MV-4-11 (cell line): ENCODE data around the gene C11orf91.
"Not testable (repeated sequence)": the region's sequence is repeated elsewhere in the genome, so short reads cannot be mapped to it uniquely, and the experiment has no call there.

Experiments
- DNase-seq: peaks from one replicate; lab custom pipeline; 2025; lab: John Stamatoyannopoulos, UW

The C11orf91 gene

DNA sequence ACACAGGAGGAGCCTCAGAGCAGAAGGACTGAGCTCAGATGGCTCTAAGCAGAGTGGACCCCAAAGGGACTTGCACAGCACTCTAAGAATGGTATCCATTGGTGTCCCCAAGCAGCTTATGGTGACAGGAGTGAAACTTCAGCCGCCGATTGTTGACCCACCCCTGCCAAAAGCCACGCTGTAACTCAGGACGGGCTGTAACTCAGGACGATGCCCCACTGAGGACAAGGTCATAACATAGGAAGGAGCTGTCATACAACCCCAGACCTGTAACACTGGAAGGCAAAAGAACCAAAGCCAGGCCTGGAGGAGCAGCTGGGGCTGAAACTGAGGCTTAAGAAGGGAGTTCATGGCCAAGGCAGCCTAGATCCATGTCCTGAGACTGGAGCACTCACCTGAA, 21.4 kb upstream of the C11orf91 start:
- DNase-seq = no peak

GRCh38 chr11:33721426-33721825, 20.8 kb upstream of the C11orf91 start:
- DNase-seq = no peak

DNA sequence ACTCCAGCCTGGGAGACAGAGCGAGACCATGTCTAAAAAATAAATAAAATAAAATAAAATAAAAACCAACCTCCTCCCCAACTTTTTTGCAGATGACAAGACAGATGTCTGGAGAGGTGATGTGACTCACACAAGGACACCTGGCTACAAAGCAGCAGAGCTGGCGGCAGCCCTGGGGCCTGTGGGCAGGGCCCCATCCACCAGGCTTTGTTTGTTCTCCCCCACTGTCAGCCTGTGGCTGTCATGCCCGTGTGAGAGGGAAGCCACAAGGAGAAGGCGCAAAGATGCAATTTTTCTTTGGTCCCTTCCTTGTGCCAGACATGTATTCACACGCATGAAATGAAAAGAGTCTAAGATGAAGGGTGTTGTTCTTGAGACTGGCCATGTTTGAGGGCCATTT, 19.0 kb upstream of the C11orf91 start:
- no peak for DNase-seq

DNA sequence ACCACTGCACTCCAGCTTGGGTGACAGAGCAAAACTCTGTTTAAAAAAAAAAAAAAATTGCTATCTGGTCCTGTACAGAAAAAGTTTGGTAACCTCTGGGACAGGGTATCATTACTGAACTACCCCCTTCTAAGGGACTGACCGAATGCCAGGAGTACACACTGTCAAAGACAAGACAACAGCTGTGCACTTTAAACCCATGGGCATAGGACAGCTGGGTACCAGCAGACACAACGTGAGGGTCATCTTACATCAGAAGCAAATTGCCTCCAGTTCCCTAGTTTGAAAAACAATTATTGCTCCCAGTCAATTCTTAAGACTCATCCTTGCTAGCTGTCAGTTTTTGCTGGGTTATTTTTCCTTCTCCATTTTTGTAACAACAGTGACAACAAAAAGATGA, 17.8 kb upstream of the C11orf91 start:
- no peak for DNase-seq

DNA sequence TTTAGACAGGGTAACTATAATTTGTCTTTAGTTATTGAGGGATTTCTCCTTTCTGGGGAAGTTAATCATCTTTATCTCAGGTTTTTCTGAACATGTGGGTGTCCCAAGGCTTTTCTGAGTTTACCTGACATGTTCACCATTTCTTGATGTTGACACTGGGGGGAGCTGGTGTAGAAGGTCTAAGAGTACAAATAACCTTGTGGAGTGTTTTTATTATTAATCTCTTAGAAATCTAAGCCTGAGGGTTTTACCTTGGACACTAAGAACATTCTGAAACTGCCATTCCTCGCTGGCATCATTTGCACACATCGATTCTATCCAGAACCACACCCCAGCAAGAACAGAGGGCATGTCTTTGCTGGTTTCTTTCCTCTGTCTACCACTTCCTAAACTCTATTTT, 15.6 kb upstream of the C11orf91 start:
- peak; percentile 14 for DNase-seq

- no peak for DNase-seq
These were observed 13.3 kb upstream of the C11orf91 start for GRCh38 chr11:33713856-33714398.

DNA sequence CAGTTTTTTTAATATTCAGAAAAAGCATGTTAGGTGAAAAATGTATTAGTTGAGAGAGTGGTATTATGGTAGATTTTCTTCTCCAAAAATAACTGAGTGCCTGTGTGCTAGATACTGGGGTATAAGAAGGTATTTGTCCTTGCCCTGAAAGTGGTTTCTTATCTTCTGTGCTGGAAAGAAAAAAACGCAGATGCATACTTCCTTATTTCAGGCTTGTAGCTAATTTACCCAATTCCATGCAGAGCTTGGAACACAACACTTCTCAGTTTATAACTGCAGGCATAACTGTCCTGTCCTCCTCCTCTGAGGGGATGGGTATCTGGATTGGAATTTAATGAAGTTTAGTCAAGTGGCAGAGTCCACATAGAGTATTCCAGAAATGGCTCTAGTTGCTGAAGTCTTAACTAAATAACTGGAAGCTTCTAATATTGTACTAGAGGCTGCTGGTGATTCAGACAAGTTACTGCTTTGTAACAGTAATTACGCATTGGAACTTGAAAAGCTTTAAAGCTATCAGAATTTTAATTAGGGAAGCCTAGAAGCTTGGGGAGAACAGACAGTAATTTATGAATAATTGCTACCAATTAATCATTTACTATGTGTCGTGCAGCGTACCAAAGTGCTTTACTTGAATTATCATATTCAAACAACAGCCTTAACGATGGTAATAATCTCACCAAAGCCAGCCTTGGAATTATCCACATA, 12.7 kb upstream of the C11orf91 start:
- DNase-seq = peak; percentile 9

DNA sequence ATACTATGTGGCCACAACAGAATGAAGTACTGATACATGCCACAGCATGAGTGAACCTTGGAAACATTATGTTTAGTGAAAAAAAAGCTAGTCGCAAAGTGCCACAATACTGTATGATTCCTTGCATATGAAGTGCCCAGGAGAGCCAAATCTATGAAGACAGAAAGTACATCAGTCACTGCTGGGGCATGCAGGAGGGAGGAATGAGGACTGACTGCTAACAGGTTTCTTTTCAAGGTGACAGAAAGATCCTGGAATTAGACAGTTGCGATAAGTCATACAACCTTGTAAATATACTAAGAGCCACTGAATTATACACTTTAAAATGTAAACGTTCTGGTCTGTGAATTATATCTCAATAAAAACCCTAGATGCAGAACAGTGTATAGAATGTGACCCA, 11.8 kb upstream of the C11orf91 start:
- DNase-seq = no peak

- DNase-seq = no peak
These were observed 8.8 kb upstream of the C11orf91 start for GRCh38 chr11:33709466-33709865.

GRCh38 chr11:33708985-33709384, 8.4 kb upstream of the C11orf91 start:
- no peak for DNase-seq

DNA sequence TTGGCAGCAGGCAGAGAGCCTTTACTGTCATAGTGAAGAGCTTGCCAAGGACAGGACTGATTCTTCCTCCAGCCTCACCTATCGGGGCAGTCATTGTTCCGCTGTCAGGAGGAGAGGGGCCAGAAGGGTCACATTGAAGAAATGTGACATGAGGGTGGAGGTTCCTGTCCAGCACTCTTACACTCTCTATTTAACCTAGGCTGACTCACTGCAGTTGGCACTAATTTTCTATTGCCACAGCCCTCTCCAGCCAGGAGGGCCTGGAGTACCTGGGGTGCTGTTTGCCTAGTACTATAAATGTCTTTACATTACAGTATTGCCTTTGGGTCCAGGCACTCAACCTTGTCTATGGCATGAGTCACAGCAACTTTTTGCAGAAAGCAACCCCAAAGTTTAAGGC, 7.2 kb upstream of the C11orf91 start:
- not testable (repeated sequence) for DNase-seq

GRCh38 chr11:33706966-33707365, 6.3 kb upstream of the C11orf91 start:
- DNase-seq = no peak

DNA sequence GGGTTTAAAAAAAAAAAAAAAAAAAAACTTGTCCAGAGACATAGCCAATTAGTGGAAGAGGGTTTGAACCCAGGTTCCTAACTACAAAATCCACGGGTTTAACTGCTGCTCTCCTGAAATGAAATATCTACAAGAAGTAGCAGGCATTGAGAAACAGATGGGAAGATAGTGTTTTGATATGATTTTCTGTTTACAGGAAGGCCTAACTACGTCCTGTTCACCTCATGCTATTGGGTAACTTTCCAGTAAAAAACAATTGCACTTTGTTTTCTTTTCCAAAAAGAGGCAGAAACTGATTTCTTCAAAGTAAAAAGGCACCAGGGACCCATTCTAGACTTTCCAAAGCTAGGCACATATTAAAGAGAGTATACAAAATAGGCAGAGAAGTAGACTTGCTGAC, 5.9 kb upstream of the C11orf91 start:
- no peak for DNase-seq

- no peak for DNase-seq
These were observed 3.8 kb upstream of the C11orf91 start for GRCh38 chr11:33704240-33705002.

DNA sequence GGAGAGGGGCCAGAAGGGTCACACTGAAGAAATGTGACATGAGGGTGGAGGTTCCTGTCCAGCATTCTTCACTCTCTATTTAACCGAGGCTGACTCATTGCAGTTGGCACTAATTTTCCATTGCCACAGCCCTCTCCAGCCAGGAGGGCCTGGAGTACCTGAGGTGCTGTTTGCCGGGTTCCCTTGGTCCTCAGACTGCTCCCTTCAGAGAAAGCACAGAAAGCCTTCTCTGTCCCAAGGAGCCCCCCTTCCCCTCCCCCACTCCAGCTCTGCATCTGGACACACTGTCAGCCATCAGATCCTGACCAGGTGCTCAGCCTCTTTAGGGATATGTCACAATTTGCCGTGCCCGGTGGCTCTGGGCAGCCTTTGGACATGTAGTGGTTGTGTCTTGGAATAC, 3.2 kb upstream of the C11orf91 start:
- no peak for DNase-seq

DNA sequence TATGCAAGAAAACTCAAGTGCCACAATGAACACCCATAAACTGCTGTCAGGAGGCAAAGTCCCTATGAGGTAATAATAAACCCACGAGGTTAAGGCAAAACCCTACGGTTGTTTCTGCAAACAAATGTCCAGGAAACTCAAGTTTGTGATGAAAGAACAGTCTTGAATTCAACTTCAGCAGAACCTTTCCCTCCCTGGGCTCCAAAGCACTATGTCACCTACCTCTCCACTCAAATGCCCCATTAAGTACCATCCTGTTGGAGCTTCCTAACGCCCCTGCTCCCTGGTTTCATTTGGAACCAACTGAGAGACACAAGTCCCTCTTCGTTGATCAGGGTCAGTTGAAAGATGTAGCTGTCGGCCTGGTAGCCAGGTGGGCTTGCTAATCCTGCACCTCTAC, 2.6 kb upstream of the C11orf91 start:
- no peak for DNase-seq

GRCh38 chr11:33701302-33702230, 940 bp upstream of the C11orf91 start:
- DNase-seq = no peak

DNA sequence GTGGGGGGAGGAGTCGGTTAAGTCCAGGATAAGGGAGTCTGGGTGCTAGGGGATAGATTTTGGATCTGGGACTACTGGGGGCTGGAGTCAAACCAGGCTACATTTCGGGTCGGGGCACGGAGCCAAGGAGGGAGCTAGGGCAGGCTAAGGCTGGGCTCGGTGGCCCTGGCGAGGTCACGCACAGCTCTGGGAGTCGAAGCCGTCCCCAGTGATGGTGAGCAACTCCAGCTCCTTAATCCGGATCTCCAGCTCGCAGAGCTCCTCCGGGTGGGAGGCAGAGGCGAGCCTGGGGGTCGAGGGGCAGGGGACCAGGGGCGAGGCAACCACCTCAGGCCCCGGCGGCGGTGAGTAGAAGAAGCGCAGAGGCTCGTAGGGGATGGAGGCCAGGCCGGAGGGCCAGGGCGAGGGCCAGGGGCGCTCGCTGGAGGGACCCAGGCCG, 544 bp downstream of the C11orf91 start:
- DNase-seq = no peak

DNA sequence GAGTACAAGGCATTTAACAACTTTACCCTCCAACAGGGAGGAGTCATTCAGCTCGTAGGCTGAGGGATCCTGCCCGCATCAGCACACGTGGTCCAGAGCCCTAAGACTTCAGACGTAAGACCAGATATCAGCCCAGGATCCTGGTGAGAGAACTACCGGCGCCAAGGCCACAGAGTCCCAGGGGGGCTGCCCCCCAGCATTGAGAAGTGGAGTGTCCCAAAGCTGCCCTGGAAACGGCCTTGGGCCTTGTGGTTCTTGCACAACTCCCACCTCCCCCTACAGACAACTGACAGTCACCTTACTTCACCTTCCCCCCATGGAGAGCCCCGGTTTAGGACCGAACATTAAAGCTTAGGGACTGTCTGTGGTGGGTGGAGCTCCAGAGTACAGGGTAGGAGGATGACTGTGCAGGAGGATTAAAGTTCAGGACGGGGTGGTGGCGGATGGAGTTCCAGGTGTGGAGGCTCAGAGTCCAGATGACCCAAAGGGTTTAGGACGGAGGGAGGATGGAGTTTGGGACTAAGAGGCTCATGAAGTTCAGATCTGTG, 1.0 kb downstream of the C11orf91 start:
- DNase-seq = no peak

- peak; percentile 6 for DNase-seq
These were observed 1.7 kb downstream of the C11orf91 start for GRCh38 chr11:33698921-33699320.

- DNase-seq = no peak
These were observed 2.6 kb downstream of the C11orf91 start for GRCh38 chr11:33697997-33698396.
